Right lobe of liver (tissue), 6 donors: Measurements from ENCODE around the gene KRTAP10-9. TPM values are rescaled to one million over a fixed set of nuclear protein-coding genes. Genes with fewer than 3 reads are reported as not detected.
"Not testable (repeated sequence)": the region's sequence is repeated elsewhere in the genome, so short reads cannot be mapped to it uniquely, and the experiment has no call there.

Experiments used
- ATAC-seq, 4 donors: fragments of 200-7000 bp; cut with Tn5 transposase; one replicate each; pipeline ENCODE4 v1.9.1; 2020; ENCODE audit warnings: mild to moderate bottlenecking in 4 of 4, moderate library complexity in 4 of 4
- DNase-seq, 3 donors: peaks; one replicate each; pipeline ENCODE4 v3.0.0-alpha.2; 2020
- H3K27ac ChIP-seq, 3 donors: fragments of 200-600 bp; one replicate each; pipeline ENCODE4 v1.8.0; 2022
- H3K27me3 ChIP-seq, 2 donors: fragments of 200-600 bp; one replicate each; pipeline ENCODE4 v1.8.0; 2022
- H3K36me3 ChIP-seq, 4 donors: fragments of 200-600 bp; sonication (generic) in 1 of 4; one replicate each; pipeline versions ENCODE4 v1.5.1 to v1.8.0; 2017 to 2022; ENCODE audit warnings: control low read depth in 1 of 4
- H3K4me1 ChIP-seq, 4 donors: fragments of 200-600 bp; sonication (generic) in 1 of 4; one replicate each; pipeline versions ENCODE4 v1.5.1 to v1.8.0; 2017 to 2022; ENCODE audit warnings: control low read depth in 1 of 4
- H3K4me3 ChIP-seq, 3 donors: fragments of 200-600 bp; one replicate each; pipeline ENCODE4 v1.8.0; 2022
- H3K9me3 ChIP-seq, 4 donors: fragments of 200-600 bp; sonication (generic) in 1 of 4; one replicate each; pipeline versions ENCODE4 v1.5.1 to v1.8.0; 2017 to 2022; ENCODE audit warnings: control low read depth in 1 of 4
- POLR2A ChIP-seq: fragments of 450-650 bp; IDR thresholded peaks from one replicate; pipeline ENCODE4 v1.6.1; 2017; ENCODE audit warnings: antibody characterized with exemption, mild to moderate bottlenecking
- WGBS: methylation state at CpG from one replicate; pipeline ENCODE4 v1.1.6; 2018; ENCODE audit warnings: low coverage, low lambda C conversion rate; ENCODE audit not compliant: insufficient coverage; ENCODE audit errors: missing lambda C conversion rate; 5-methylcytosine and 5-hydroxymethylcytosine counted together
- intact Hi-C, 2 donors: fragments of 100-400 bp; cut with DNase I; formaldehyde crosslinking; loops; one replicate each; pipeline versions ENCODE4 v1.11.2 to v1.14.1; 2022
- total RNA-seq, 6 experiments: library from RNA; depleted of rRNA in 2 of 6; stranded (reverse); fragments of >200 nt in 2 of 6; fragmentation: NEBNext Ultra II Directional in 3 of 6; extraction: Animal tissue kit (Norgen Biotek cat#: 25700) in 3 of 6; gene quantifications; one replicate each; pipeline versions ENCODE4 v1.1.0 to v1.2.4, GENCODE V29; 2016 to 2023
- TF ChIP-seq, protein P1 (sequence below), 4 donors: fragments of 200-600 bp in 3 of 4; fragments of 450-650 bp in 1 of 4; IDR thresholded peaks; one replicate each; pipeline versions ENCODE4 v1.5.1 to v1.8.0; 2016 to 2022; ENCODE audit warnings: antibody characterized with exemption in 4 of 4, mild to moderate bottlenecking in 2 of 4
- donor health status: DM: no; HTN: yes; CAD: no.
- donor health status: DM: no; HTN: no; CAD: no.
- donor health status: DM: no; HTN: no; CAD: no.
- donor health status: DM: no; HTN: yes; CAD: no.
- donor health status: DM: no; HTN: yes; CAD: no.

Gene KRTAP10-9
- total RNA-seq, 6 experiments from 2014 or later = not detected

DNA sequence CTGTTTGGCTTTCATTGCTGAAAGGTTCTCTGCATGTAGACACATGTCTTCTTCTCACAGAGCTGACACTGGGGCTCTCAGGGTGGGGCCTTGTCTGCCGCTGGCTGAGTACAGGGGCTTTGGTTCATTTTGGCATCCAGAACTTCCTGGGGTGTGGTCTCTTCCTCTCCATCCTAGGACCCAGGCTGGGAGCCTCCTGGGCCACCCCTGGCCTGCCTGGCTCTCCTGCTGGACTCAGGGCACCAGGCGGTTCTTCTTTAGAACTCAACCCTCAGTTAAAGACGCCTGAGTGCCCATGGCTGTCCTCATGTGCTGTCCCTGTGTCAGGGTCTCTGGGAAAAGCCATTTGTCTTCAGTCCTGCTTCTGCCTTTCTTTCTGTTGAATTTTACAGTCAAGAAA is 41.0 kb upstream of the KRTAP10-9 start:
- ATAC-seq = no peak
- intact Hi-C loops = no loop called here
- no peaks in the 10 kb centered on the region for H3K4me1 ChIP-seq
- no CpG with 5 or more reads among the region's 3 CpGs for WGBS
- H3K27ac ChIP-seq = no peak overlapping the region
- TF ChIP-seq POLR2A = no peak
- TF ChIP-seq, protein P1, sequence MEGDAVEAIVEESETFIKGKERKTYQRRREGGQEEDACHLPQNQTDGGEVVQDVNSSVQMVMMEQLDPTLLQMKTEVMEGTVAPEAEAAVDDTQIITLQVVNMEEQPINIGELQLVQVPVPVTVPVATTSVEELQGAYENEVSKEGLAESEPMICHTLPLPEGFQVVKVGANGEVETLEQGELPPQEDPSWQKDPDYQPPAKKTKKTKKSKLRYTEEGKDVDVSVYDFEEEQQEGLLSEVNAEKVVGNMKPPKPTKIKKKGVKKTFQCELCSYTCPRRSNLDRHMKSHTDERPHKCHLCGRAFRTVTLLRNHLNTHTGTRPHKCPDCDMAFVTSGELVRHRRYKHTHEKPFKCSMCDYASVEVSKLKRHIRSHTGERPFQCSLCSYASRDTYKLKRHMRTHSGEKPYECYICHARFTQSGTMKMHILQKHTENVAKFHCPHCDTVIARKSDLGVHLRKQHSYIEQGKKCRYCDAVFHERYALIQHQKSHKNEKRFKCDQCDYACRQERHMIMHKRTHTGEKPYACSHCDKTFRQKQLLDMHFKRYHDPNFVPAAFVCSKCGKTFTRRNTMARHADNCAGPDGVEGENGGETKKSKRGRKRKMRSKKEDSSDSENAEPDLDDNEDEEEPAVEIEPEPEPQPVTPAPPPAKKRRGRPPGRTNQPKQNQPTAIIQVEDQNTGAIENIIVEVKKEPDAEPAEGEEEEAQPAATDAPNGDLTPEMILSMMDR (IDR thresholded peaks at IDR 0.05) = no peak
- no peak overlapping the region for H3K4me3 ChIP-seq
- H3K27me3 ChIP-seq = no peaks in the 10 kb centered on the region
- peaks cover 0 to 5% (median 0%) of the 10 kb centered on the region in 4 donors for H3K9me3 ChIP-seq
- no peaks in the 10 kb centered on the region for H3K36me3 ChIP-seq
- DNase-seq = no peak

GRCh38 chr21:44589094-44589493 is 37.8 kb upstream of the KRTAP10-9 start:
- ATAC-seq (no peak), DNase-seq (no peak)
- TF ChIP-seq, protein P1 (IDR thresholded peaks at IDR 0.05) = no peak
- TF ChIP-seq POLR2A = no peak
- no peaks in the 10 kb centered on the region for H3K9me3 ChIP-seq
- no peaks in the 10 kb centered on the region for H3K27me3 ChIP-seq
- WGBS = 89% methylated on average over 2 of the region's 2 CpGs
- no peak overlapping the region for H3K4me3 ChIP-seq
- no peaks in the 10 kb centered on the region for H3K36me3 ChIP-seq
- no peak overlapping the region for H3K27ac ChIP-seq
- peaks cover 0 to 8% (median 0%) of the 10 kb centered on the region in 4 donors for H3K4me1 ChIP-seq
- intact Hi-C loops = no loop called here

DNA sequence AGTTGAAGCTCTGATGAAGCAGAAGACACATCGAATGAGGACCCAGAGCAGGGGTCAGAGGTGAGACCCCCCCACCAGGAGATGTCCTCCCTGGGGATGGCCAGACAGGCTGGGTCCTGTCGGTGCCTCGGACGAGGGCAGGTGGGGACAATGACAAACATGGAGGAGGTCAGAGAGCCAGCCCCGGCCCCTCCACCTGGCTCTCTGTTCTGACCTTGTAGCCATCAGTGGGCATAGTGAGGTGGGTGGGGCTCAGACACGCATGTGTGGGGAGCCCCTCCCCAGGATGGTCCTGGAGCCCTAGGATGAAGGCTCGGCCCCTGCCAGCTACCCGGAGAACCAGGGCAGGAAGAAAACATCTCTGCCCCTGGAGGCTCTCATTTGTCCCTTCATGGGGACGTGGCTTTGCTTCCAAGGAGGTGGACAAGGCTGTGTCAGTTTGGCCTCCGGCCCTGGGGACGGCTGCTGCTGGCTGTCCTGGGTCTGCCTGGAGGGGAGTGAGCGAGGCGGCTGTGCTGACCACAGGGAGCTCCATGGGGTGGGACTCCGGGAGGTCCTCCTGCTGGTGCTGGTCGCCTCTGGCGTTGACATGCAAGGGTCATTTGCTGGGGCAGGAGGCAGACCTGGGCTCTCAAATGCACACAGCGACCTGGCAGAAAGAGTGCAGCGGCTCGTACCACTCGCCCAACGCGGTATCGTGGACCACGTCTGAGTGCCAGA is 37.1 kb upstream of the KRTAP10-9 start:
- Histone ChIP-seq H3K4me3 (no peak overlapping the region), H3K9me3 (no peaks in the 10 kb centered on the region), H3K36me3 (no peaks in the 10 kb centered on the region), H3K27ac (no peak overlapping the region), H3K4me1 (peaks cover 0 to 8% (median 0%) of the 10 kb centered on the region in 4 donors), H3K27me3 (no peaks in the 10 kb centered on the region)
- ATAC-seq (no peak), DNase-seq (no peak)
- WGBS = 60% methylated on average over 1 of the region's 24 CpGs
- no peak for TF ChIP-seq POLR2A
- TF ChIP-seq, protein P1 (IDR thresholded peaks at IDR 0.05) = no peak
- intact Hi-C loops = no loop called here

- H3K36me3 ChIP-seq = no peaks in the 10 kb centered on the region
- DNase-seq (no peak), ATAC-seq (no peak)
- H3K27ac ChIP-seq = no peak overlapping the region
- WGBS = 80% methylated on average over 1 of the region's 10 CpGs
- H3K9me3 ChIP-seq = no peaks in the 10 kb centered on the region
- intact Hi-C loops = no loop called here
- H3K4me3 ChIP-seq = no peak overlapping the region
- TF ChIP-seq, protein P1 (IDR thresholded peaks at IDR 0.05) = no peak
- TF ChIP-seq POLR2A = no peak
- peaks cover 0 to 8% (median 0%) of the 10 kb centered on the region in 4 donors for H3K4me1 ChIP-seq
- no peaks in the 10 kb centered on the region for H3K27me3 ChIP-seq
Observed at GRCh38 chr21:44590311-44590721, 36.6 kb upstream of the KRTAP10-9 start.

DNA sequence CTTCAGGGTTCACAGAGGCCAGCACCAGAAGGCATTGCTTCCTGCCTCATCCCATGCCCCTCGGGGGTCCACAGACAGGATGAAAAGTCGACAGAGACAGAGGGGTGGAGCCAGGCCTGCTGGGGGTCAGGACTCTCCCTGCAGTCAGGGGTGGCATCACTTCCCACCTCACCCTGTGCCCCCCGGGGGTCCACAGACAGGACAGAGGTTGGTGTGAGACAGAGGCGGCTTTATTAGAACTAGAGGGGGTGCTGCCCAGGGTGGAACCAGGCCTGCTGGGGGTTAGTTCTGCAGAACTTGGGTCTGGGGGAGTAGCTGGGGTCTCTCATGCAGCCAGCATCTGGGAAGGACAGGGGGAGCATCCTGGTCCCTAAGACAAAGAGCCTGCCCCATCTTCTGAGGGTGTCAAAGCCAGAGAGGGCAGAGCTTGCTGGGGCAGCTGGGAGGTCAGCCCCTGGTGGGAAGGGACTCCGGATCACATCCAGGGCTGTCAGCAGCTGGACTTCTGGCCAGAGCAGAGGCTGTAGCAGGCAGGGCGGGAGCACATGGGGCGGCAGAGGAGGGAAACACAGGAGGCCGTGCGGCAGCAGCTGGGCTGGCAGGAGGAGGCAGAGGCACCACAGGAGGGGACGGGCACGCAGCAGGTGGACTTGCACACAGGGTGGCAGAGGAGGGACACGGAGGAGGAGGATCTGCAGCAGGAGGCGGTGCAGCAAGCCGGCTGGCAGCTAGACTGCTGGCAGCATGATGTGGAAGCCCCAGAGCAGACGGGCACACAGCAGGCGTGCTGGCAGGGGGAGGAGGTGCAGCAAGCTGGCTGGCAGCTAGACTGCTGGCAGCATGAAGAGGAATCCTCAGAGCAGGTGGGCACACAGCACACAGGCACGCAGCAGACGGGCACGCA is 35.7 kb upstream of the KRTAP10-9 start:
- intact Hi-C loops, H3K9me3 ChIP-seq, H3K4me1 ChIP-seq, H3K36me3 ChIP-seq, ATAC-seq, H3K27ac ChIP-seq, H3K4me3 ChIP-seq, H3K27me3 ChIP-seq, DNase-seq: not testable (repeated sequence)
- 54% methylated on average over 5 of the region's 19 CpGs for WGBS

- H3K27me3 ChIP-seq, H3K9me3 ChIP-seq, DNase-seq, ATAC-seq, H3K27ac ChIP-seq, H3K36me3 ChIP-seq, H3K4me3 ChIP-seq, intact Hi-C loops, H3K4me1 ChIP-seq: not testable (repeated sequence)
- WGBS = no CpG with 5 or more reads among the region's 4 CpGs
Observed at GRCh38 chr21:44591801-44592130, 35.1 kb upstream of the KRTAP10-9 start.
